Endothelial cell (in vitro differentiated cells): Measurements from ENCODE around the gene ACTN3. TPM values are rescaled to one million over a fixed set of nuclear protein-coding genes. Genes with fewer than 3 reads are reported as not detected.
"Not testable (repeated sequence)": the region's sequence is repeated elsewhere in the genome, so short reads cannot be mapped to it uniquely, and the experiment has no call there.

Experiments used
- DNase-seq: peaks from one replicate; pipeline ENCODE4 v3.0.0; 2021; ENCODE audit warnings: low spot score
- H3K27ac Mint-ChIP-seq: one replicate; pipeline ENCODE4 v1.8.0; 2021; ENCODE audit warnings: mixed read lengths, inconsistent platforms; ENCODE audit not compliant: unreplicated experiment
- H3K27me3 Mint-ChIP-seq: one replicate; pipeline ENCODE4 v1.8.0; 2021; ENCODE audit warnings: mild to moderate bottlenecking, moderate library complexity, mixed read lengths, inconsistent platforms; ENCODE audit not compliant: unreplicated experiment
- H3K36me3 Mint-ChIP-seq: one replicate; pipeline ENCODE4 v1.8.0; 2021; ENCODE audit warnings: mild to moderate bottlenecking, low read depth, mixed read lengths, inconsistent platforms; ENCODE audit not compliant: unreplicated experiment
- H3K4me1 Mint-ChIP-seq: one replicate; pipeline ENCODE4 v1.8.0; 2021; ENCODE audit warnings: mild to moderate bottlenecking, mixed read lengths, inconsistent platforms; ENCODE audit not compliant: unreplicated experiment
- H3K4me3 Mint-ChIP-seq: one replicate; pipeline ENCODE4 v1.8.0; 2021; ENCODE audit warnings: mild to moderate bottlenecking, mixed read lengths, inconsistent platforms; ENCODE audit not compliant: unreplicated experiment
- H3K9me3 Mint-ChIP-seq: one replicate; pipeline ENCODE4 v1.8.0; 2021; ENCODE audit warnings: mixed read lengths, inconsistent platforms; ENCODE audit not compliant: unreplicated experiment
- CTCF ChIP-seq: fragments of 200-600 bp; sonication (generic); IDR thresholded peaks from one replicate; pipeline ENCODE4 v1.5.0; 2021; ENCODE audit warnings: antibody characterized with exemption; ENCODE audit not compliant: unreplicated experiment
- total RNA-seq: library from RNA; stranded (reverse); fragmentation: NEBNext Ultra II Directional; extraction: Animal tissue kit (Norgen Biotek cat#: 25700); gene quantifications from one replicate; pipeline ENCODE4 v1.2.1, GENCODE V29; 2021; ENCODE audit not compliant: unreplicated experiment

Gene ACTN3
- total RNA-seq, 1 donor from 2014 or later, result 0.21 TPM

- no peaks in the 10 kb centered on the region for H3K4me1 Mint-ChIP-seq
- peaks cover 5% of the 10 kb centered on the region for H3K27me3 Mint-ChIP-seq
- no peak overlapping the region for H3K27ac Mint-ChIP-seq
- H3K4me3 Mint-ChIP-seq, result no peak overlapping the region
- no peak for TF ChIP-seq CTCF
- H3K9me3 Mint-ChIP-seq, result peaks cover 4% of the 10 kb centered on the region
- no peak for DNase-seq
- no peaks in the 10 kb centered on the region for H3K36me3 Mint-ChIP-seq
Measured at GRCh38 chr11:66581261-66581660, 34.6 kb downstream of the ACTN3 start.

- H3K9me3 Mint-ChIP-seq, result not testable (repeated sequence)
Measured at GRCh38 chr11:66582565-66583147, 36.0 kb downstream of the ACTN3 start.

GRCh38 chr11:66585447-66585846 is 38.7 kb downstream of the ACTN3 start:
- not testable (repeated sequence) for H3K27me3 Mint-ChIP-seq, H3K4me3 Mint-ChIP-seq, H3K9me3 Mint-ChIP-seq, H3K4me1 Mint-ChIP-seq, H3K27ac Mint-ChIP-seq, DNase-seq, H3K36me3 Mint-ChIP-seq

More at GRCh38 chr11:66582565-66583147, 36.0 kb downstream of the ACTN3 start:
- H3K4me1 Mint-ChIP-seq, H3K4me3 Mint-ChIP-seq, H3K27me3 Mint-ChIP-seq, DNase-seq, H3K36me3 Mint-ChIP-seq, H3K27ac Mint-ChIP-seq: not testable (repeated sequence)

GRCh38 chr11:66586136-66586535 is 39.4 kb downstream of the ACTN3 start:
- H3K9me3 Mint-ChIP-seq, result peaks cover 4% of the 10 kb centered on the region
- no peaks in the 10 kb centered on the region for H3K36me3 Mint-ChIP-seq
- no peaks in the 10 kb centered on the region for H3K4me1 Mint-ChIP-seq
- H3K4me3 Mint-ChIP-seq, result no peak overlapping the region
- no peak for DNase-seq
- TF ChIP-seq CTCF, result no peak
- H3K27ac Mint-ChIP-seq, result no peak overlapping the region
- peaks cover 1% of the 10 kb centered on the region for H3K27me3 Mint-ChIP-seq

GRCh38 chr11:66589315-66589714 is 42.6 kb downstream of the ACTN3 start:
- H3K27me3 Mint-ChIP-seq, H3K27ac Mint-ChIP-seq, H3K9me3 Mint-ChIP-seq, DNase-seq, H3K36me3 Mint-ChIP-seq, H3K4me3 Mint-ChIP-seq: not testable (repeated sequence)
- H3K4me1 Mint-ChIP-seq, result peaks cover 10% of the 10 kb centered on the region

GRCh38 chr11:66589996-66590675 is 43.4 kb downstream of the ACTN3 start:
- H3K27me3 Mint-ChIP-seq, result peaks cover 7% of the 10 kb centered on the region
- DNase-seq, result no peak
- no peaks in the 10 kb centered on the region for H3K9me3 Mint-ChIP-seq
- no peaks in the 10 kb centered on the region for H3K36me3 Mint-ChIP-seq
- no peak overlapping the region for H3K27ac Mint-ChIP-seq
- peaks cover 13% of the 10 kb centered on the region for H3K4me1 Mint-ChIP-seq
- TF ChIP-seq CTCF, result no peak
- no peak overlapping the region for H3K4me3 Mint-ChIP-seq
